Right lobe of liver (tissue), 4 donors: ENCODE measurements around the gene GSG1L.

Source experiments
- CTCF ChIP-seq, 4 donors: fragments of 200-600 bp in 3 of 4; fragments of 450-650 bp in 1 of 4; IDR thresholded peaks; one replicate each; pipeline versions ENCODE4 v1.5.1 to v1.8.0; 2016 to 2022; ENCODE audit warnings: antibody characterized with exemption in 4 of 4, mild to moderate bottlenecking in 2 of 4
- POLR2A ChIP-seq: fragments of 450-650 bp; IDR thresholded peaks from one replicate; pipeline ENCODE4 v1.6.1; 2017; ENCODE audit warnings: antibody characterized with exemption, mild to moderate bottlenecking
- donor health status: DM: no; HTN: no; CAD: no.
- donor health status: DM: no; HTN: no; CAD: no.
- donor health status: DM: no; HTN: yes; CAD: no.

GRCh38 chr16:27907457-27907972 is 156.0 kb downstream of the GSG1L start:
- no peak for TF ChIP-seq POLR2A
- no peak for TF ChIP-seq CTCF (IDR thresholded peaks at IDR 0.05)
